HG03521 (cell line): Measurements from ENCODE around the gene CDK15.
"Not testable (repeated sequence)": the region's sequence is repeated elsewhere in the genome, so short reads cannot be mapped to it uniquely, and the experiment has no call there.

Experiments used
- ATAC-seq: cut with Tn5 transposase; IDR thresholded peaks from one replicate; pipeline ENCODE4 v1.9.1; 2021; ENCODE audit warnings: mild to moderate bottlenecking, moderate library complexity; ENCODE audit not compliant: unreplicated experiment

CDK15 gene

GRCh38 chr2:201806442-201807170 is at the start of gene CDK15:
TSS of gene CDK15 (plus strand) at chr2:201806537. CDS start at chr2:201806665, 128 bp downstream.
- ATAC-seq: no peak

GRCh38 chr2:201758234-201758633 is 48.1 kb upstream of the CDK15 start:
- no peak for ATAC-seq

GRCh38 chr2:201758873-201759272 is 47.5 kb upstream of the CDK15 start:
- ATAC-seq: no peak

GRCh38 chr2:201759567-201759966 is 46.8 kb upstream of the CDK15 start:
- ATAC-seq: no peak

GRCh38 chr2:201761101-201761500 is 45.2 kb upstream of the CDK15 start:
- ATAC-seq: no peak

- ATAC-seq: not testable (repeated sequence)
Observed at GRCh38 chr2:201764469-201764868, 41.9 kb upstream of the CDK15 start.

GRCh38 chr2:201765799-201766198 is 40.5 kb upstream of the CDK15 start:
- ATAC-seq: no peak

GRCh38 chr2:201768918-201769317 is 37.4 kb upstream of the CDK15 start:
- ATAC-seq: no peak

- ATAC-seq: no peak
Observed at GRCh38 chr2:201769666-201770373, 36.5 kb upstream of the CDK15 start.

- ATAC-seq: no peak
Observed at GRCh38 chr2:201773990-201774389, 32.3 kb upstream of the CDK15 start.

GRCh38 chr2:201774546-201774945 is 31.8 kb upstream of the CDK15 start:
- ATAC-seq: no peak

GRCh38 chr2:201775326-201775725 is 31.0 kb upstream of the CDK15 start:
- ATAC-seq: no peak

- ATAC-seq: no peak
Observed at GRCh38 chr2:201777043-201777442, 29.3 kb upstream of the CDK15 start.

GRCh38 chr2:201777869-201778268 is 28.5 kb upstream of the CDK15 start:
- ATAC-seq: no peak

- no peak for ATAC-seq
Observed at GRCh38 chr2:201779901-201780673, 26.2 kb upstream of the CDK15 start.

GRCh38 chr2:201780674-201781493 is 25.5 kb upstream of the CDK15 start, which contains the start of gene ALS2:
TSS of gene ALS2 (minus strand) at chr2:201780933. CDS start at chr2:201768885, 12,048 bp downstream.
- peak; percentile 96 for ATAC-seq

- peak; percentile 0 for ATAC-seq
Observed at GRCh38 chr2:201781557-201782051, 24.7 kb upstream of the CDK15 start.

- no peak for ATAC-seq
Observed at GRCh38 chr2:201784563-201784962, 21.8 kb upstream of the CDK15 start.

GRCh38 chr2:201785135-201785534 is 21.2 kb upstream of the CDK15 start:
- ATAC-seq: no peak

- no peak for ATAC-seq
Observed at GRCh38 chr2:201786471-201786870, 19.9 kb upstream of the CDK15 start.
